ENCODE data around the gene GDF10.

DNA sequence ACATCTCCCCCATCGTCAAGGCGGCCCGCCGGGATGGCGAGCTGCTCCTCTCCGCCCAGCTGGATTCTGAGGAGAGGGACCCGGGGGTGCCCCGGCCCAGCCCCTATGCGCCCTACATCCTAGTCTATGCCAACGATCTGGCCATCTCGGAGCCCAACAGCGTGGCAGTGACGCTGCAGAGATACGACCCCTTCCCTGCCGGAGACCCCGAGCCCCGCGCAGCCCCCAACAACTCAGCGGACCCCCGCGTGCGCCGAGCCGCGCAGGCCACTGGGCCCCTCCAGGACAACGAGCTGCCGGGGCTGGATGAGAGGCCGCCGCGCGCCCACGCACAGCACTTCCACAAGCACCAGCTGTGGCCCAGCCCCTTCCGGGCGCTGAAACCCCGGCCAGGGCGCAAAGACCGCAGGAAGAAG lies 10.1 kb downstream of the GDF10 start:
- TF ChIP-seq EZH2 (IDR thresholded peaks at IDR 0.05; ENCODE audit: borderline replicate concordance, low read depth, low read length, severe bottlenecking) = no peak
- TF ChIP-seq, protein P1, sequence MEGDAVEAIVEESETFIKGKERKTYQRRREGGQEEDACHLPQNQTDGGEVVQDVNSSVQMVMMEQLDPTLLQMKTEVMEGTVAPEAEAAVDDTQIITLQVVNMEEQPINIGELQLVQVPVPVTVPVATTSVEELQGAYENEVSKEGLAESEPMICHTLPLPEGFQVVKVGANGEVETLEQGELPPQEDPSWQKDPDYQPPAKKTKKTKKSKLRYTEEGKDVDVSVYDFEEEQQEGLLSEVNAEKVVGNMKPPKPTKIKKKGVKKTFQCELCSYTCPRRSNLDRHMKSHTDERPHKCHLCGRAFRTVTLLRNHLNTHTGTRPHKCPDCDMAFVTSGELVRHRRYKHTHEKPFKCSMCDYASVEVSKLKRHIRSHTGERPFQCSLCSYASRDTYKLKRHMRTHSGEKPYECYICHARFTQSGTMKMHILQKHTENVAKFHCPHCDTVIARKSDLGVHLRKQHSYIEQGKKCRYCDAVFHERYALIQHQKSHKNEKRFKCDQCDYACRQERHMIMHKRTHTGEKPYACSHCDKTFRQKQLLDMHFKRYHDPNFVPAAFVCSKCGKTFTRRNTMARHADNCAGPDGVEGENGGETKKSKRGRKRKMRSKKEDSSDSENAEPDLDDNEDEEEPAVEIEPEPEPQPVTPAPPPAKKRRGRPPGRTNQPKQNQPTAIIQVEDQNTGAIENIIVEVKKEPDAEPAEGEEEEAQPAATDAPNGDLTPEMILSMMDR (IDR thresholded peaks at IDR 0.05; ENCODE audit: extremely low read depth in 1 of 2, insufficient read depth in 1 of 2, low read depth in 1 of 2, low read length in 2 of 2) = no peak
- no peak for TF ChIP-seq POLR2A (IDR thresholded peaks at IDR 0.05; ENCODE audit: low read depth, low read length)
- TF ChIP-seq MYC (IDR thresholded peaks at IDR 0.05; ENCODE audit: low read depth, low read length) = no peak
